Activated naive CD4-positive, alpha-beta T cell (primary cell): ENCODE measurements around the gene RAC2.
"Not testable (repeated sequence)": the region's sequence is repeated elsewhere in the genome, so short reads cannot be mapped to it uniquely, and the experiment has no call there.

Experiments
- DNase-seq, 4 experiments: peaks; one replicate each; lab custom pipeline; 2025; lab: John Stamatoyannopoulos, UW

The RAC2 gene

GRCh38 chr22:37255558-37256006 is 11.5 kb upstream of the RAC2 start:
- no peak for DNase-seq

- no peak for DNase-seq
Measured at GRCh38 chr22:37254867-37255233, 10.8 kb upstream of the RAC2 start.

- no peak for DNase-seq
Measured at GRCh38 chr22:37254209-37254866, 10.3 kb upstream of the RAC2 start.

- DNase-seq, result no peak
Measured at GRCh38 chr22:37253126-37253660, 9.1 kb upstream of the RAC2 start.

- not testable (repeated sequence) for DNase-seq
Measured at GRCh38 chr22:37251836-37252235, 7.8 kb upstream of the RAC2 start.

GRCh38 chr22:37249986-37250385 is 5.9 kb upstream of the RAC2 start:
- DNase-seq, result no peak

- DNase-seq, result no peak
Measured at GRCh38 chr22:37248251-37248650, 4.2 kb upstream of the RAC2 start.

- DNase-seq, result no peak
Measured at GRCh38 chr22:37245740-37246139, 1.7 kb upstream of the RAC2 start.

GRCh38 chr22:37244922-37245722 is 1.1 kb upstream of the RAC2 start:
- DNase-seq, result no peak

GRCh38 chr22:37243402-37244113 is 511 bp downstream of the RAC2 start:
- no peak for DNase-seq

GRCh38 chr22:37242395-37242918 is 1.6 kb downstream of the RAC2 start:
- peak; percentile 53 to 78 (median 68) for DNase-seq

- DNase-seq, result peak in 1 of 4 experiments; percentile 25
Measured at GRCh38 chr22:37241351-37242142, 2.5 kb downstream of the RAC2 start.

GRCh38 chr22:37240941-37241320 is 3.1 kb downstream of the RAC2 start:
- DNase-seq, result no peak

- no peak for DNase-seq
Measured at GRCh38 chr22:37240240-37240940, 3.7 kb downstream of the RAC2 start.

GRCh38 chr22:37239336-37240239 is 4.5 kb downstream of the RAC2 start:
- no peak for DNase-seq

- DNase-seq, result no peak
Measured at GRCh38 chr22:37237371-37238268, 6.4 kb downstream of the RAC2 start.

GRCh38 chr22:37235897-37236607 is 8.0 kb downstream of the RAC2 start:
- DNase-seq, result no peak
